ENCODE measurements around the gene LTB4R2.

DNA sequence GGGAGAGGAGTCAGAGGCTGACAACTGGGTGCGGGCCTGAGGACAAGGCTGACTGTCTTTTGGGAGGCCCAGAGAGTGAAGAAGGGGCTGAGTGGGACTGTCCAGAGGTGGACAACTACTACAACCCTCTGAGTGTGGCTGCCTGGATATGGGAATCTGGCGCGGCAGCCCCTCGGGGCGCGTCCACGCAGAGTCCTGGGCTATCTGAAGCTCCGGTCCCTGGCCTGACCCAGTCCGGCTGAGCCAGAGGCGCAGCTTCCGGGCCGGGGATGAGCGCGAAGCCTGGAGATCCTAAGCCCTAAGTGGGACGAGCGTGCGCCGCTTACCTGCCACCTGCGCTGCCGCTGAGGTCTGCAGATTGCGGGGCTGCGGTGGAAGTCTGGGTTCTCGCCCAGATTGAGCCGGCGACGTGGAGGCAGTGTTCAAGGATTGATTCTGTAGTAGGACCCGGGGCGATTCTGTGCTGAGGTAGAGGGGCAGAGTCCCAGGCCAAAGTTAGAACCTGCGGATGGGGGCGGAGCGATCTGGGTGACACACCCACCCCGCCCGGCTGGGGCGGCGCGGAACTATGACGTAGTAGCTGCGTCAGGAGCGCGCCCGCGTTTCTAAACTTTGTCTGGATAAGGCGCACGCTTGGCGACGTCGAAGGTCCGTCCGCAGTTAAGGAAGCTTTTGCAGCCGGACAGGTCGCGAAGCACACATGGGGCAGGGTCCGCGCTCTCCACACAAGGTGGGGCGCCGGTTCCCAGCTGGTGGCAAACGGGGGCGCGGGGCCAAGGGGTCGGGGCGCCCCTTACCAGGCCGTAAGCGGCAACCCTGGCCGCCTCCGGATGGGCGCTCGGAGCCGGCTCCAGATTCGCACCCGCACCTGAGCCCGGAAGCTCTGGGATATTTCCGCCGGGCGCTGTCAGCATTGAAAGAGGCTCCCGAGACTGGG lies 10.4 kb upstream of the LTB4R2 start, which contains the start of the genes DHRS1 and NOP9:
- no peak for TF ChIP-seq OSR1 (CRISPR knock-in tag; IDR thresholded peaks at IDR 0.05)
- no peak for TF ChIP-seq TCF4 (CRISPR knock-in tag; IDR thresholded peaks at IDR 0.05; ENCODE audit: borderline replicate concordance)
- TF ChIP-seq ZC3H10 (CRISPR knock-in tag; IDR thresholded peaks at IDR 0.05), result no peak
- TF ChIP-seq ZNF8 (CRISPR knock-in tag; IDR thresholded peaks at IDR 0.05), result no peak
- no peak for TF ChIP-seq ARNTL (CRISPR knock-in tag; IDR thresholded peaks at IDR 0.05; ENCODE audit: borderline replicate concordance, low read depth)
- no peak for TF ChIP-seq GLIS3 (CRISPR knock-in tag; IDR thresholded peaks at IDR 0.05)
- TF ChIP-seq SNAI2 (CRISPR knock-in tag; IDR thresholded peaks at IDR 0.05), result no peak
- TF ChIP-seq RARB (CRISPR knock-in tag; IDR thresholded peaks at IDR 0.05), result no peak
- TF ChIP-seq ZNF70 (CRISPR knock-in tag; IDR thresholded peaks at IDR 0.05), result no peak
- TF ChIP-seq ISL1 (CRISPR knock-in tag; IDR thresholded peaks at IDR 0.05), result no peak
- TF ChIP-seq, protein P1, sequence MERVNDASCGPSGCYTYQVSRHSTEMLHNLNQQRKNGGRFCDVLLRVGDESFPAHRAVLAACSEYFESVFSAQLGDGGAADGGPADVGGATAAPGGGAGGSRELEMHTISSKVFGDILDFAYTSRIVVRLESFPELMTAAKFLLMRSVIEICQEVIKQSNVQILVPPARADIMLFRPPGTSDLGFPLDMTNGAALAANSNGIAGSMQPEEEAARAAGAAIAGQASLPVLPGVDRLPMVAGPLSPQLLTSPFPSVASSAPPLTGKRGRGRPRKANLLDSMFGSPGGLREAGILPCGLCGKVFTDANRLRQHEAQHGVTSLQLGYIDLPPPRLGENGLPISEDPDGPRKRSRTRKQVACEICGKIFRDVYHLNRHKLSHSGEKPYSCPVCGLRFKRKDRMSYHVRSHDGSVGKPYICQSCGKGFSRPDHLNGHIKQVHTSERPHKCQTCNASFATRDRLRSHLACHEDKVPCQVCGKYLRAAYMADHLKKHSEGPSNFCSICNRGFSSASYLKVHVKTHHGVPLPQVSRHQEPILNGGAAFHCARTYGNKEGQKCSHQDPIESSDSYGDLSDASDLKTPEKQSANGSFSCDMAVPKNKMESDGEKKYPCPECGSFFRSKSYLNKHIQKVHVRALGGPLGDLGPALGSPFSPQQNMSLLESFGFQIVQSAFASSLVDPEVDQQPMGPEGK (CRISPR knock-in tag; IDR thresholded peaks at IDR 0.05; ENCODE audit: borderline replicate concordance), result no peak
